Activated CD8-positive, alpha-beta memory T cell treated with anti-CD3 and anti-CD28 coated beads, Interleukin-2, amount 10 ng/mL, durations not matched to agents 7 days and 5 days (primary cell): ENCODE data around the gene CCR7. TPM values are rescaled to one million over a fixed set of nuclear protein-coding genes. Genes with fewer than 3 reads are reported as not detected.
A peak's percentile ranks its signal among the peaks of the same experiment; 100 is the strongest.

Experiments used
- ATAC-seq: fragments of 150-1000 bp; cut with Tn5 transposase; one replicate; pipeline ENCODE4 v1.10.0; 2021; ENCODE audit warnings: moderate library complexity
- CTCF ChIA-PET: fragments of 350-600 bp; sonication (Branson Sonifier 250); formaldehyde crosslinking; loops from one replicate; lab custom pipeline; 2021; ENCODE audit warnings: antibody characterized with exemption; lab: Charles Lee
- DNase-seq: peaks from one replicate; pipeline ENCODE4 v3.0.0-alpha.2; 2020
- H3K27ac Mint-ChIP-seq: one replicate; pipeline ENCODE4 v1.8.0; 2021; ENCODE audit warnings: mild to moderate bottlenecking, mixed read lengths
- H3K27me3 Mint-ChIP-seq: one replicate; pipeline ENCODE4 v1.8.0; 2021; ENCODE audit warnings: mixed read lengths
- H3K36me3 Mint-ChIP-seq: one replicate; pipeline ENCODE4 v1.8.0; 2021; ENCODE audit warnings: mild to moderate bottlenecking, mixed read lengths
- H3K4me1 Mint-ChIP-seq: one replicate; pipeline ENCODE4 v1.8.0; 2021; ENCODE audit warnings: mixed read lengths
- H3K4me3 Mint-ChIP-seq: one replicate; pipeline ENCODE4 v1.8.0; 2021; ENCODE audit warnings: mild to moderate bottlenecking, moderate library complexity, mixed read lengths
- H3K9me3 Mint-ChIP-seq: one replicate; pipeline ENCODE4 v1.8.0; 2022; ENCODE audit warnings: low read depth, mixed read lengths
- total RNA-seq, 2 experiments: library from RNA; stranded (reverse); gene quantifications; one replicate each; pipeline ENCODE4 v1.2.3, GENCODE V29; 2021

Gene CCR7
- total RNA-seq, 2 experiments from 2014 or later, result 43.5 to 83.9 TPM

- no peaks in the 10 kb centered on the region for H3K9me3 Mint-ChIP-seq
- peaks cover 89% of the 10 kb centered on the region for H3K4me1 Mint-ChIP-seq
- peaks cover 4% of the 10 kb centered on the region for H3K27me3 Mint-ChIP-seq
- CTCF ChIA-PET, result interaction anchor here (1.0 to 14.0 kb wide), 7 partner anchors 18 to 254 kb away, joined by 3 to 447 read pairs (median 34); partner anchors contain the start of gene TOP2A
- ATAC-seq (no peak), DNase-seq (no peak)
- peak overlapping the region; percentile 67 for H3K27ac Mint-ChIP-seq
- peaks cover 51% of the 10 kb centered on the region for H3K36me3 Mint-ChIP-seq
- H3K4me3 Mint-ChIP-seq, result no peak overlapping the region
Observed at GRCh38 chr17:40557531-40558299, 7.6 kb downstream of the CCR7 start.

- Mint-ChIP-seq H3K27ac (peak overlapping the region; percentile 67), H3K27me3 (no peaks in the 10 kb centered on the region), H3K36me3 (peaks cover 47% of the 10 kb centered on the region), H3K4me1 (peaks cover 88% of the 10 kb centered on the region), H3K9me3 (no peaks in the 10 kb centered on the region), H3K4me3 (no peak overlapping the region)
- CTCF ChIA-PET, result interaction anchor here (1.8 to 14.0 kb wide), 2 partner anchors 17 to 63 kb away, joined by 5 to 447 read pairs; no protein-coding TSS in a partner anchor
- ATAC-seq (no peak), DNase-seq (no peak)
Observed at GRCh38 chr17:40556884-40557414, 8.3 kb downstream of the CCR7 start.

GRCh38 chr17:40556198-40556661, 9.0 kb downstream of the CCR7 start:
- no peak overlapping the region for H3K4me3 Mint-ChIP-seq
- no peaks in the 10 kb centered on the region for H3K27me3 Mint-ChIP-seq
- no peak for ATAC-seq
- CTCF ChIA-PET, result interaction anchor here (1.4 to 14.0 kb wide), 4 partner anchors 8 to 198 kb away, joined by 3 to 447 read pairs (median 6); no protein-coding TSS in a partner anchor
- peak overlapping the region; percentile 51 for H3K27ac Mint-ChIP-seq
- no peaks in the 10 kb centered on the region for H3K9me3 Mint-ChIP-seq
- peaks cover 84% of the 10 kb centered on the region for H3K4me1 Mint-ChIP-seq
- H3K36me3 Mint-ChIP-seq, result peaks cover 41% of the 10 kb centered on the region
- no peak for DNase-seq

DNA sequence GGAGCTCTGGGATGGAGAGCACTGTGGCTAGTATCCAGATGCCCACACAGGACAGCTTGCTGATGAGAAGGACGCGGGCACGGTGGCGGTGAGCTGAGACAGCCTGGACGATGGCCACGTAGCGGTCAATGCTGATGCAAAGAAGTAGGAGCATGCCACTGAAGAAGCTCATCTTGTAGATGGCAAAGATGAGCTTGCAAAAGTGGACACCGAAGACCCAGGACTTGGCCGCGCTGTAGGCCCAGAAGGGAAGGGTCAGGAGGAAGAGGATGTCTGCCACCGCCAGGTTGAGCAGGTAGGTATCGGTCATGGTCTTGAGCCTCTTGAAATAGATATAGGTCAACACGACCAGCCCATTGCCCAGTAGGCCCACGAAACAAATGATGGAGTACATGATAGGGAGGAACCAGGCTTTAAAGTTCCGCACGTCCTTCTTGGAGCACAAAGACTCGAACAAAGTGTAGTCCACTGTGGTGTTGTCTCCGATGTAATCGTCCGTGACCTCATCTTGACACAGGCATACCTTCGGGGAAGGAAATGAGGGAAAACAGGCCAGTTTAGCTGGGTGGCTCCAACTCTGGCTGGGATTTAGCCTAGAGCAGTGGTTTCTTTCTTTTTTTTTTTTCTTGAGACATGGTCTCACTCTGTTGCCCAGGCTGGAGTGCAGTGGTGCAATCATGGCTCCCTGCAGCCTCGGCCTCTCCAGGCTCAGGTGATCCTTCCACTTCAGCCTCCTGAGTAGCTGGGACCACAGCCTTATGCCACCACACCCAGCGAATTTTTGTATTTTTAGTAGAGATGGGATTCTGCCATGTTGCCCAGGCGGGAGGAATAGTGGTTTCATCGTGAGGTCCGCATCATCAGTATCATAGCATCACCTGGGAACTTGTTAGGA, 9.7 kb downstream of the CCR7 start:
- no peak for ATAC-seq
- no peak for DNase-seq
- H3K4me3 Mint-ChIP-seq, result no peak overlapping the region
- H3K9me3 Mint-ChIP-seq, result no peaks in the 10 kb centered on the region
- CTCF ChIA-PET, result interaction anchor here (0.7 to 14.0 kb wide), 9 partner anchors 9 to 197 kb away, joined by 3 to 447 read pairs (median 4); partner anchors contain the start of genes SMARCE1 and TOP2A
- no peaks in the 10 kb centered on the region for H3K27me3 Mint-ChIP-seq
- peak overlapping the region; percentile 48 for H3K27ac Mint-ChIP-seq
- peaks cover 37% of the 10 kb centered on the region for H3K36me3 Mint-ChIP-seq
- peaks cover 84% of the 10 kb centered on the region for H3K4me1 Mint-ChIP-seq

DNA sequence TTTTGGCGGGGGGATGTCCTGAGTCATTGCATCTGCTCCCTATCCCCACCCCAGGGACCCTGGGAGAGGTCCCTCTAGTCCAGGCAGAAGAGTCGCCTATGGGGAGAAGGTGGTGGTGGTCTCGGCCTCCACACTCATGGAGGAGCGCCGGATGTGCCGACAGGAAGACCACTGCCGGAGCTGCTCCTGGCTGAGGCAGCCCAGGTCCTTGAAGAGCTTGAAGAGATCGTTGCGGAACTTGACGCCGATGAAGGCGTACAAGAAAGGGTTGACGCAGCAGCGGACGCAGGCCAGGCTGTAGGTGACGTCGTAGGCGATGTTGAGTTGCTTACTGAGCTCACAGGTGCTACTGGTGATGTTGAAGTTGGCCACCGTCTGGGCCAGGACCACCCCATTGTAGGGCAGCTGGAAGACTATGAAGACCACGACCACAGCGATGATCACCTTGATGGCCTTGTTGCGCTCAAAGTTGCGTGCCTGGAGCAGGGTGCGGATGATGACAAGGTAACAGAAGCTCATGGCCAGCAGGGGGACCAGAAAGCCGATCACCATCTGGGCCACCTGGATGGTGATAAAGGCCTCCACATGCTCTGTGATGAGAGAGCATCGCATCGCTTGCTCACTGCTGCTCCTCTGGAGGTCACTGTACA, 10.5 kb downstream of the CCR7 start:
- H3K4me1 Mint-ChIP-seq, result peaks cover 84% of the 10 kb centered on the region
- no peak for ATAC-seq
- H3K9me3 Mint-ChIP-seq, result no peaks in the 10 kb centered on the region
- peaks cover 34% of the 10 kb centered on the region for H3K36me3 Mint-ChIP-seq
- peak overlapping the region; percentile 62 for H3K4me3 Mint-ChIP-seq
- DNase-seq, result peak; percentile 37
- H3K27ac Mint-ChIP-seq, result peak overlapping the region; percentile 90
- CTCF ChIA-PET, result interaction anchor here (0.6 to 14.0 kb wide), 15 partner anchors 9 to 1097 kb away, joined by 3 to 447 read pairs (median 4); partner anchors contain the start of genes IGFBP4, SMARCE1 and TOP2A
- no peaks in the 10 kb centered on the region for H3K27me3 Mint-ChIP-seq

DNA sequence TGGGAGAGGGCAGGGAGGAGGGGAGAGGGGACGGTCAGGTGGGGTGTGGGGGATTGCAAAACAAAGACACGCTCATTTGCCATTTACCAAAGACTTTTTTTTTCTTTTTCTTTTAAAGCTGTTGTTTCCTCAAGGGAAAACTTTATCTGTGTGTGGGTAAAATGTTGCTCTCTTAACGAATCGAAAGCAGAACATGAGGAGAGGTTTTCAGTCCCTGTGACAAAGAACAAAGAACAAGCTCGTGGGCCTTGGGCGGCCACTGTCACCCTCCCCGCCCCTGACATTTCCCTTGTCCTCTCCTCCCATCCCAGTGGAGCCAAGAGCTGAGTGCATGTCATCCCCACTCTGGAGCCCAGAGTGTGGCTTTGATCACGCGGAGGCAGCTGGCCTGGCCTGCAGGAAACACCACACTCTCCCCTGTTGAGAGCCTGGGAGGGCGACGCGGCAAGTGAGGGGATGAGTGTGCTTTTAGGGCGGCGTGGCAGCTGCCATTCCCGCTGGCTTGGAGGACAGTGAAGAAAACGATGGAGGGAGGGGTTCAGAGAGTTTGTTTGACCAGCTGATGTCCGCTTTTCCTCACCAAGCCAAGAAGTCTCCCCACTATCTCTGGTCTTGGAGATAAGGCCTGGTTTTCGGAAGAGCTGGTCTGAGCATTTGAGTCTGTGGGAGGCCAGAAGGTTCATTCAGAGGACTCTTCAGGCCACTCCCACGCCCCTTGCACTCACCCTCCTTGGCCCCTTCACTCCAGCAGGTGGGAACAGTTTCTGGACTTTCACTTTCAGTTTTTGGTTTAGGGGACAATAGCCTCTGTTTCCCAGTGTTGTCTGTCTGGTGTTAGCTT, 11.4 kb downstream of the CCR7 start:
- Mint-ChIP-seq H3K27ac (peak overlapping the region; percentile 90), H3K27me3 (no peaks in the 10 kb centered on the region), H3K4me3 (peak overlapping the region; percentile 62), H3K36me3 (peaks cover 28% of the 10 kb centered on the region), H3K9me3 (no peaks in the 10 kb centered on the region), H3K4me1 (peaks cover 85% of the 10 kb centered on the region)
- peak; percentile 43 for DNase-seq
- ATAC-seq, result peak; percentile 56
- CTCF ChIA-PET, result interaction anchor here (0.6 to 14.0 kb wide), 11 partner anchors 10 to 1096 kb away, joined by 3 to 447 read pairs (median 7); partner anchors contain the start of genes IGFBP4 and TOP2A

DNA sequence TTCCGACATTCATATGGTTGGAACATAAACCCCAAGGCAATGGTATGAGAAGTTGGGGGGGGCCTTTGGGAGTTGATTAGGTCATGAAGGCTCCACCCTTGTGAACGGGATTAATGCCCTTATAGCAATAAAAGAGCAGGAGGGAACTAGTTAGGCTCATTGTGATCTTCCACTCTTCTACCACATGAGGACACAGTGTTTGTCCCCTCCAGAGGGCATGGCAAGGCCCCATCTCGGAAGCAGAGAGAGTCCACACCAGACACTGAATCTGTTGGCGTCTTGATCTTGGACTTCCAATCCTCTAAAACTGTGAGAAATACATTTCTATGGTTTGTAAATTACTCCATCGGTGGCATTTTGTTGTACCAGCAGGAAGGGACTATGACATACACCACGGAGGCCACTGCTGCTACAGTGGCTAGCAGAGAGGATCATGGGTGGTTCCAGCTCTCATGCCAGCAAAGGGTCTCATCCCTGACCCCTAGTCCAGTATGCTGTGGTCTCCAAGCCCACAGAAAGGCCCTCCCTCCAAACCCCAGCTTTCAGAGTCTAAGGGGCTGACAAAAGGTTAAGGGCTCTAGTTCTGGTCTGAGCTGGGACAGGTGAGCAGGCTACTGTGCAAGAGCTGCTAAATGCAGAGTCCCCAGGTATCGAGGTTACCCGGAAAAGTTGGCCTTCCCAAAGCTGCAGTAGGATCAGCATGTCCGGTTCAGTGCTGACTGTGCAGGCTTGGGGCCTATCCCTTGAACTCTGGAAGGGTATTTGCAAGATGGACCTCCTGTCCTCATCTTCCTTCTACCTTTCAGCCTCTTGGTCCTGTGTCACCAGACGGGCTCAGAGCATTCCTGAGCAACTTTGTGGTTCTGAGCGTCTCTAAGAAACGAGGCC, 12.2 kb downstream of the CCR7 start:
- H3K4me1 Mint-ChIP-seq, result peaks cover 85% of the 10 kb centered on the region
- no peak overlapping the region for H3K4me3 Mint-ChIP-seq
- H3K36me3 Mint-ChIP-seq, result peaks cover 21% of the 10 kb centered on the region
- peak overlapping the region; percentile 90 for H3K27ac Mint-ChIP-seq
- ATAC-seq (peak; percentile 3), DNase-seq (peak; percentile 40)
- H3K27me3 Mint-ChIP-seq, result no peaks in the 10 kb centered on the region
- H3K9me3 Mint-ChIP-seq, result no peaks in the 10 kb centered on the region
- CTCF ChIA-PET, result interaction anchor here (1.2 to 27.4 kb wide), 9 partner anchors 7 to 199 kb away, joined by 3 to 447 read pairs (median 9); partner anchors contain the start of genes CCR7 and TOP2A

DNA sequence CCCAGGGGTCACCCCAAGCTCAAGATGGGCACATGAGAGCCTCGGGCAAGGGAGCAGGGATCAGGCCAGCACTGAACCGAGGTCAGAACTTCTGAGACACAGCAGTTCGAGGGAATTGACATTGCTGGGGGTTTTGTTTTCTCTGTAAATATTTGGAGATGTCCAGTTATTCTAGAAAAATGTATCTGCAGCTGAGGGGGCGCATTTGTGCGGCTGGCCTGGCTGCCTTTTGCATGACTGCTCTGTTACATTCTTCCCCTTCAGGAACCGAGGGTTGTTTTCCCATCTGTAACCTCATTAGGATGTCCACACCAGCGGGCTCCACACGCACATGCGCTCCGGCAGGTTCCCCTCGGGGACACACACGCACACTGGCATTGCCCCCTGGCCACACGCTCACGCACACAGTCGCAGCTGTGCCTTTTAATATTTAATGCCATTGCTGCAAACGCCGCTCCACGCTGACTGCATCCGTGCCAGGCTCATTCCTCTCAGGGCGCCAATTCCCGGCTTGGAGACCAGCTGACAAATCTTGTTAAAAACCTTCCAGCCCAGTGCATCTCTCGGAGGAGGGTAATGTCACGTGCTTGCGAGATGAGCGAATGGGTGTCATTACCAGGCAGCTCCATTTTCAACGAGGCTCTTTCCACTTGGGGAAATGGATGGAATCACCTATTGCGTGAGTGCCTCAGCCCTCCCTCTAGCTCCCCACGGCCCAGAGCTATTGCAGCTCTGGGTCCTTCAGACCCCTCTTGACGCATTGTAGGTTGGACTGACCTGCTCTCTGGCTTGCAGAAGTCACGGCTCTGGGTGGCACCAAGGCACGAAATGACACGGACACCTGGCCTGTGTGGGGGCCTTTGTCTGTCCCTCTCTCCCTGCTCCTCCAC, 13.1 kb downstream of the CCR7 start:
- ATAC-seq (no peak), DNase-seq (peak; percentile 41)
- peaks cover 19% of the 10 kb centered on the region for H3K36me3 Mint-ChIP-seq
- H3K27ac Mint-ChIP-seq, result no peak overlapping the region
- H3K27me3 Mint-ChIP-seq, result no peaks in the 10 kb centered on the region
- CTCF ChIA-PET, result interaction anchor here (0.6 to 27.4 kb wide), 5 partner anchors 8 to 63 kb away, joined by 3 to 447 read pairs (median 4); partner anchors contain the start of gene CCR7
- peaks cover 87% of the 10 kb centered on the region for H3K4me1 Mint-ChIP-seq
- H3K4me3 Mint-ChIP-seq, result no peak overlapping the region
- H3K9me3 Mint-ChIP-seq, result no peaks in the 10 kb centered on the region

DNA sequence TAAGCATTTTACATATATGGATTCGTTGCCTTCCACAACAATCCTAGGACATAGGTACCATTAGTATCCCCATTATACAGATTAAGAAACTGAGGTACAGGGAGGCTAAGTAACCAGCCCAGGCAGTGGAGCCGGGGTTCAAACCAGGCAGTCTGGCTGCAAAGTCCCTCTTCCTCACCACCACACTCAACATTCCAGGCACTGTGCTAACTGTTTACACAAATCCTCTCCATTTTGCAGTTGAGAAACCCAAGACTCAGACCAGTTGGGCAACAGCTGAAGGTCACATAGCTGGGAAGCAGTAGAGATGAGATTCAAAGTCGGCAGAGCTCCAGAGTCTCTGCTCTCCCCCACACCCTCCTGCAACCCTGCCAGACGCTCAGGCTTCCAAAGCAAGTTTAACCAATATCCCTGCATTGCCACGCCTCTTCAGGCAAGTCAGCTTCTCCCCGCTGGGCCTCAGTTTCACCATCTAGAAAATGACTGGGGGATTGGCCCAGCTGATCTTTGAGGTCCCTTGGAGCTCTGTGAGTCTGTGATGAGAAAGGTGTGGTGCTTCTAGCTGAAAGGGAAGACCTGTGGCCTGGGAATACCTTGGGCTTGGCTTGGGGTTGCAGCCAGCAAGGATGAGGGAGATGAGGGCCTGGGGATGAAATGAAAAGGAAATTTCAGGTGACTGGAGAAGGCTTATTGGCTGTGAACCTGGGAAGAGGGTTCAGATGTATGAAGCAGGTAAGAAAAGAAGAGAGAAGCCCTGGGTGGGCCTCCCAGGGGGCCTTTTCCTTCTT, 14.0 kb downstream of the CCR7 start:
- peaks cover 16% of the 10 kb centered on the region for H3K36me3 Mint-ChIP-seq
- no peaks in the 10 kb centered on the region for H3K27me3 Mint-ChIP-seq
- H3K27ac Mint-ChIP-seq, result no peak overlapping the region
- CTCF ChIA-PET, result interaction anchor here (1.1 to 27.4 kb wide), 5 partner anchors 9 to 64 kb away, joined by 3 to 447 read pairs (median 4); partner anchors contain the start of gene CCR7
- peaks cover 89% of the 10 kb centered on the region for H3K4me1 Mint-ChIP-seq
- no peak overlapping the region for H3K4me3 Mint-ChIP-seq
- ATAC-seq (no peak), DNase-seq (peak; percentile 40)
- no peaks in the 10 kb centered on the region for H3K9me3 Mint-ChIP-seq
